Natural killer cell (primary cell): ENCODE measurements around the gene WDR38. TPM values are rescaled to one million over a fixed set of nuclear protein-coding genes. Genes with fewer than 3 reads are reported as not detected.
A peak's percentile ranks its signal among the peaks of the same experiment; 100 is the strongest.

ENCODE experiments used
- ATAC-seq, 3 donors: fragments of 150-1000 bp in 2 of 3; fragments of 200-7000 bp in 1 of 3; cut with Tn5 transposase; 1 replicate in 1 of 3; 2 replicates in 2 of 3; pipeline ENCODE4 v1.10.0; 2021; ENCODE audit warnings: mild to moderate bottlenecking in 2 of 3, moderate library complexity in 2 of 3
- DNase-seq, 2 donors: peaks; one replicate each; pipeline versions ENCODE4 v3.0.0 to v3.0.0-alpha.2; 2013 to 2021; ENCODE audit warnings: mixed read lengths in 1 of 2
- H3K27ac ChIP-seq: one replicate; pipeline ENCODE4 v1.5.1; 2013; ENCODE audit warnings: mild to moderate bottlenecking, low read length
- H3K27me3 ChIP-seq: one replicate; pipeline ENCODE4 v1.6.1; 2013; ENCODE audit warnings: low read length; ENCODE audit not compliant: control insufficient read depth, insufficient read depth
- H3K36me3 ChIP-seq: one replicate; pipeline ENCODE4 v1.6.1; 2013; ENCODE audit warnings: low read length; ENCODE audit not compliant: control insufficient read depth, insufficient read depth
- H3K4me1 ChIP-seq: one replicate; pipeline ENCODE4 v1.6.1; 2013; ENCODE audit warnings: low read length; ENCODE audit not compliant: control insufficient read depth, insufficient read depth
- H3K4me3 ChIP-seq: one replicate; pipeline ENCODE4 v1.5.1; 2013; ENCODE audit warnings: low read length
- H3K9me3 ChIP-seq: one replicate; pipeline ENCODE4 v1.6.1; 2013; ENCODE audit warnings: low read length; ENCODE audit not compliant: control insufficient read depth, insufficient read depth
- H3K27ac Mint-ChIP-seq, 2 donors: one replicate each; pipeline ENCODE4 v1.8.0; 2022; ENCODE audit warnings: mild to moderate bottlenecking in 2 of 2, mixed read lengths in 2 of 2, moderate library complexity in 1 of 2
- H3K27me3 Mint-ChIP-seq, 2 donors: one replicate each; pipeline ENCODE4 v1.8.0; 2022; ENCODE audit warnings: low read depth in 2 of 2, mixed read lengths in 2 of 2
- H3K36me3 Mint-ChIP-seq: one replicate; pipeline ENCODE4 v1.8.0; 2022; ENCODE audit warnings: mixed read lengths
- H3K4me1 Mint-ChIP-seq, 2 donors: one replicate each; pipeline ENCODE4 v1.8.0; 2022; ENCODE audit warnings: mixed read lengths in 2 of 2
- H3K4me3 Mint-ChIP-seq: one replicate; pipeline ENCODE4 v1.8.0; 2022; ENCODE audit warnings: mild to moderate bottlenecking, moderate library complexity, mixed read lengths
- H3K9me3 Mint-ChIP-seq, 2 donors: one replicate each; pipeline ENCODE4 v1.8.0; 2022; ENCODE audit warnings: mixed read lengths in 2 of 2
- CTCF ChIP-seq: fragments of 200-600 bp; IDR thresholded peaks from one replicate; pipeline ENCODE4 v1.8.0; 2022; ENCODE audit warnings: antibody characterized with exemption
- WGBS: methylation state at CpG from one replicate; pipeline ENCODE4 v1.1.7; 2013; ENCODE audit warnings: missing lambda C conversion rate; ENCODE audit not compliant: insufficient coverage; 5-methylcytosine and 5-hydroxymethylcytosine counted together
- intact Hi-C: fragments of 100-400 bp; cut with micrococcal nuclease; formaldehyde crosslinking; loops from one replicate; pipeline ENCODE4 v1.14.2; 2022
- total RNA-seq, 4 donors: library from RNA; stranded (reverse); fragments of 120-200 nt in 1 of 4; gene quantifications; one replicate each; pipeline versions ENCODE4 v1.2.3 to v1.2.4, GENCODE V29; 2013 to 2022

WDR38 gene
- total RNA-seq = not detected
- not detected for total RNA-seq (2013)

GRCh38 chr9:124852829-124853531 is at the start of gene WDR38:
WDR38 (plus strand) TSS chr9:124853460; CDS start chr9:124853532, 72 bp downstream.
- Mint-ChIP-seq H3K27ac (peak within 1 kb of the TSS; percentile 86 to 89), H3K9me3 (no peaks in the 10 kb centered on the region), H3K27me3 (no peaks in the 10 kb centered on the region), H3K4me3 (peak within 1 kb of the TSS; percentile 82), H3K4me1 (peaks cover 13 to 24% of the 10 kb centered on the region in 2 donors), H3K36me3 (no peaks in the 10 kb centered on the region)
- peak; percentile 99 for TF ChIP-seq CTCF
- no peaks in the 10 kb centered on the region for H3K9me3 ChIP-seq
- peak within 1 kb of the TSS; percentile 87 for H3K27ac ChIP-seq
- peaks cover 12% of the 10 kb centered on the region for H3K36me3 ChIP-seq
- intact Hi-C loops = loop anchor here (1.0 to 5.0 kb wide), 4 partner anchors 17 to 236 kb away; no protein-coding TSS in a partner anchor
- ATAC-seq = peak; percentile 90 to 96 (median 95)
- peaks cover 23% of the 10 kb centered on the region for H3K4me1 ChIP-seq
- peak; percentile 88 to 93 for DNase-seq
- peak within 1 kb of the TSS; percentile 27 for H3K4me3 ChIP-seq
- 2% methylated on average over 51 of the region's 51 CpGs for WGBS
- peaks cover 3% of the 10 kb centered on the region for H3K27me3 ChIP-seq

GRCh38 chr9:124803911-124804310 is 49.3 kb upstream of the WDR38 start:
- no peak overlapping the region for H3K27ac Mint-ChIP-seq
- Histone ChIP-seq H3K36me3 (no peaks in the 10 kb centered on the region), H3K4me3 (no peak overlapping the region), H3K9me3 (no peaks in the 10 kb centered on the region), H3K27me3 (no peaks in the 10 kb centered on the region), H3K27ac (no peak overlapping the region), H3K4me1 (peaks cover 18% of the 10 kb centered on the region)
- peaks cover 0 to 5% of the 10 kb centered on the region in 2 donors for H3K27me3 Mint-ChIP-seq
- 91% methylated on average over 8 of the region's 8 CpGs for WGBS
- H3K9me3 Mint-ChIP-seq = no peaks in the 10 kb centered on the region
- intact Hi-C loops = no loop called here
- ATAC-seq = no peak
- H3K4me3 Mint-ChIP-seq = no peak overlapping the region
- H3K36me3 Mint-ChIP-seq = no peaks in the 10 kb centered on the region
- DNase-seq = no peak
- TF ChIP-seq CTCF = no peak
- H3K4me1 Mint-ChIP-seq = no peaks in the 10 kb centered on the region

GRCh38 chr9:124805186-124805585 is 48.1 kb upstream of the WDR38 start:
- Histone ChIP-seq H3K4me3 (no peak overlapping the region), H3K36me3 (no peaks in the 10 kb centered on the region), H3K27me3 (no peaks in the 10 kb centered on the region), H3K9me3 (no peaks in the 10 kb centered on the region), H3K27ac (no peak overlapping the region), H3K4me1 (peaks cover 11% of the 10 kb centered on the region)
- no peak for TF ChIP-seq CTCF
- 83% methylated on average over 3 of the region's 4 CpGs for WGBS
- H3K4me3 Mint-ChIP-seq = no peak overlapping the region
- no peaks in the 10 kb centered on the region for H3K9me3 Mint-ChIP-seq
- H3K4me1 Mint-ChIP-seq = no peaks in the 10 kb centered on the region
- intact Hi-C loops = no loop called here
- ATAC-seq = no peak
- H3K36me3 Mint-ChIP-seq = no peaks in the 10 kb centered on the region
- no peak for DNase-seq
- no peak overlapping the region for H3K27ac Mint-ChIP-seq
- H3K27me3 Mint-ChIP-seq = peaks cover 0 to 5% of the 10 kb centered on the region in 2 donors
